Skeletal muscle tissue (tissue), 4 donors: ENCODE results near the gene CYP1A1. TPM values are rescaled to one million over a fixed set of nuclear protein-coding genes. Genes with fewer than 3 reads are reported as not detected.

Source experiments
- H3K27ac ChIP-seq: one replicate; pipeline ENCODE4 v1.7.0; 2013; ENCODE audit warnings: mild to moderate bottlenecking, low read depth, low read length, inconsistent platforms
- H3K27me3 ChIP-seq, 3 donors: one replicate each; pipeline ENCODE4 v1.7.0; 2013; ENCODE audit warnings: low read length in 3 of 3; ENCODE audit not compliant: control insufficient read depth in 3 of 3, insufficient read depth in 3 of 3
- H3K36me3 ChIP-seq, 3 donors: one replicate each; pipeline ENCODE4 v1.7.0; 2013; ENCODE audit warnings: low read length in 3 of 3; ENCODE audit not compliant: control insufficient read depth in 3 of 3, insufficient read depth in 3 of 3
- H3K4me1 ChIP-seq, 3 donors: one replicate each; pipeline ENCODE4 v1.7.0; 2013; ENCODE audit warnings: low read length in 3 of 3, mild to moderate bottlenecking in 3 of 3; ENCODE audit not compliant: control insufficient read depth in 3 of 3, insufficient read depth in 3 of 3
- H3K4me3 ChIP-seq, 3 donors: one replicate each; pipeline ENCODE4 v1.7.0; 2013; ENCODE audit warnings: low read length in 3 of 3
- H3K9ac ChIP-seq, 3 donors: one replicate each; pipeline ENCODE4 v1.7.0; 2013; ENCODE audit warnings: low read length in 3 of 3, mild to moderate bottlenecking in 3 of 3, moderate library complexity in 2 of 3, low read depth in 1 of 3
- H3K9me3 ChIP-seq, 3 donors: one replicate each; pipeline ENCODE4 v1.7.0; 2013; ENCODE audit warnings: low read length in 3 of 3; ENCODE audit not compliant: control insufficient read depth in 3 of 3
- total RNA-seq: library from RNA; depleted of rRNA; stranded (reverse); fragments of >200 nt; gene quantifications from one replicate; pipeline ENCODE4 v1.2.3, GENCODE V29; 2014
- donor health status: Osteomylitis.

Gene CYP1A1, protein sequence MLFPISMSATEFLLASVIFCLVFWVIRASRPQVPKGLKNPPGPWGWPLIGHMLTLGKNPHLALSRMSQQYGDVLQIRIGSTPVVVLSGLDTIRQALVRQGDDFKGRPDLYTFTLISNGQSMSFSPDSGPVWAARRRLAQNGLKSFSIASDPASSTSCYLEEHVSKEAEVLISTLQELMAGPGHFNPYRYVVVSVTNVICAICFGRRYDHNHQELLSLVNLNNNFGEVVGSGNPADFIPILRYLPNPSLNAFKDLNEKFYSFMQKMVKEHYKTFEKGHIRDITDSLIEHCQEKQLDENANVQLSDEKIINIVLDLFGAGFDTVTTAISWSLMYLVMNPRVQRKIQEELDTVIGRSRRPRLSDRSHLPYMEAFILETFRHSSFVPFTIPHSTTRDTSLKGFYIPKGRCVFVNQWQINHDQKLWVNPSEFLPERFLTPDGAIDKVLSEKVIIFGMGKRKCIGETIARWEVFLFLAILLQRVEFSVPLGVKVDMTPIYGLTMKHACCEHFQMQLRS
- not detected for total RNA-seq

DNA sequence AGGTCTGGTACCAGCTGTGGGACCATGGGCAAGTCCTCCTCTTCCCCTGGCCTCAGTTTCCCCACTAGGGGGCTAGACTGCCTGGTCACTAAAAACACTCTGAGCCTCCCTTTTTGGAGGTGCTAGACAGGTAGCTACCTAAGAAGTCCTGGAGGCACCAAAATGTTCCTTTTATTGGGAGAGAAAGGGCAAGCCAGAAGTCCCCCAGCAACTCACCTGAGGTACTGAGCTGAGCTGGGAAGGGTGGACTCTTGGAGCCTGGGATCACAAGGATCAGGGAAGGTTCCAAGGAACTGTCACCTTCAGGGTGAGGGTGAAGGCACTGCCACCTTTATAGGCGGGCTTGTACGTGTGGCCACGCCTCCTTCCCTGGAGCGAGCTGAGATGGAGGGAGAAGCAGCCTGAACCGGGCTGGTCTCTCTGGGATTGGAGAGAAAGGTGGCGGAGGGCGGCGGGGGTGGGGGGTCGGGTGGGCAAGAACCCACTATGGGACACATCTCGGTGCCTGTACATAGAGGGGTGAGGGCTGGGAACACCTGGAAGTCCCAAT is at the start of gene CYP1A1:
Gene CYP1A1 (minus strand): TSS at position 304 of the 550 bp plus-strand sequence. CDS start 2,431 bp downstream, outside the sequence.
- peak within 1 kb of the TSS; percentile 38 to 79 (median 43) for H3K9ac ChIP-seq
- no peak within 1 kb of the TSS for H3K27ac ChIP-seq
- no peaks in the 10 kb centered on the region for H3K9me3 ChIP-seq
- peaks cover 18 to 20% (median 18%) of the 10 kb centered on the region in 3 donors for H3K4me1 ChIP-seq
- peaks cover 3 to 18% (median 9%) of the 10 kb centered on the region in 3 donors for H3K27me3 ChIP-seq
- H3K4me3 ChIP-seq, result peak within 1 kb of the TSS; percentile 67 to 75 (median 72)
- H3K36me3 ChIP-seq, result no peaks in the 10 kb centered on the region

DNA sequence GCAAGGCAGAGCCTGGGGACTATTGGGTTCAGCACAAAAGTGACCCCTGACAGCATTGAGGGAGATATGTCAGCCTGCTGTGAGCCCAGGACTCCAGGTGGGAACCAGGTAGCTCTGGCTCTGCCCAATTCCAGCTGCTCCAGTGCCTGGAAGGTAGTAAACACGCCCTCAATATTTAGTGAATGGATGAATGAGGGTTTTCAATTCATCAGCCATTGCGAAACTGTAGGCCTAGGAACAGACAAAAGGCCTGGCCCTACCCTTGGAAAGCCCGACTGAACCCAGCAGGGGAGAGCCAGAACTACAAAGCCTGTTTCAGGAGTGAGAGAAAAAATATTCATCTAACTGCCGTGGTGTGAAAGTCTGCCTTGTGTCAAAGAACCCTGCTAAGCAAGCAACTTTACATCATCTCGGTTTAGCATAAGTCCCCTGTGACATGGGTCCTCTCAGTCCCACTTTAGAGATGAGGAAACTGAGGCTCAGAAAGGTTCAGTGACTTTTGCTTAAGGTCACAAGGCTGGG is 48.5 kb upstream of the CYP1A1 start:
- no peak overlapping the region for H3K27ac ChIP-seq
- no peak overlapping the region for H3K4me3 ChIP-seq
- H3K27me3 ChIP-seq, result no peaks in the 10 kb centered on the region
- H3K4me1 ChIP-seq, result peaks cover 10 to 35% (median 24%) of the 10 kb centered on the region in 3 donors
- no peaks in the 10 kb centered on the region for H3K9me3 ChIP-seq
- no peaks in the 10 kb centered on the region for H3K36me3 ChIP-seq
- no peak overlapping the region for H3K9ac ChIP-seq

GRCh38 chr15:74773329-74773728 is 48.0 kb upstream of the CYP1A1 start:
- Histone ChIP-seq H3K27me3 (no peaks in the 10 kb centered on the region), H3K36me3 (no peaks in the 10 kb centered on the region), H3K4me1 (peaks cover 10 to 35% (median 26%) of the 10 kb centered on the region in 3 donors)

GRCh38 chr15:74770211-74770903 is 45.0 kb upstream of the CYP1A1 start:
- Histone ChIP-seq H3K27ac (no peak overlapping the region), H3K9me3 (no peaks in the 10 kb centered on the region), H3K27me3 (peaks cover 0 to 11% (median 5%) of the 10 kb centered on the region in 3 donors), H3K36me3 (no peaks in the 10 kb centered on the region), H3K4me1 (peaks cover 0 to 14% (median 13%) of the 10 kb centered on the region in 3 donors), H3K9ac (no peak overlapping the region), H3K4me3 (no peak overlapping the region)

More at GRCh38 chr15:74773329-74773728, 48.0 kb upstream of the CYP1A1 start:
- Histone ChIP-seq H3K9me3 (no peaks in the 10 kb centered on the region), H3K9ac (no peak overlapping the region), H3K4me3 (no peak overlapping the region), H3K27ac (no peak overlapping the region)

- H3K9me3 ChIP-seq, result no peaks in the 10 kb centered on the region
- no peaks in the 10 kb centered on the region for H3K36me3 ChIP-seq
- H3K4me3 ChIP-seq, result no peak overlapping the region
- peaks cover 0 to 14% (median 13%) of the 10 kb centered on the region in 3 donors for H3K4me1 ChIP-seq
- peak overlapping the region in 1 of 3 donors; percentile 45 for H3K9ac ChIP-seq
- no peak overlapping the region for H3K27ac ChIP-seq
- H3K27me3 ChIP-seq, result peaks cover 0 to 11% (median 5%) of the 10 kb centered on the region in 3 donors
Measured at GRCh38 chr15:74769463-74770025, 44.2 kb upstream of the CYP1A1 start.

GRCh38 chr15:74768771-74769342 is 43.5 kb upstream of the CYP1A1 start:
- Histone ChIP-seq H3K27me3 (peaks cover 0 to 11% (median 5%) of the 10 kb centered on the region in 3 donors), H3K9ac (peak overlapping the region in 2 of 3 donors; percentile 14 to 45), H3K4me1 (peaks cover 0 to 14% (median 13%) of the 10 kb centered on the region in 3 donors), H3K9me3 (no peaks in the 10 kb centered on the region), H3K4me3 (no peak overlapping the region), H3K36me3 (no peaks in the 10 kb centered on the region), H3K27ac (no peak overlapping the region)

GRCh38 chr15:74768099-74768770 is 42.9 kb upstream of the CYP1A1 start:
- peak overlapping the region in 1 of 3 donors; percentile 16 for H3K9ac ChIP-seq
- no peaks in the 10 kb centered on the region for H3K9me3 ChIP-seq
- H3K27ac ChIP-seq, result no peak overlapping the region
- peaks cover 5 to 15% (median 6%) of the 10 kb centered on the region in 3 donors for H3K27me3 ChIP-seq
- H3K36me3 ChIP-seq, result no peaks in the 10 kb centered on the region
- H3K4me1 ChIP-seq, result peaks cover 0 to 18% (median 14%) of the 10 kb centered on the region in 3 donors
- H3K4me3 ChIP-seq, result no peak overlapping the region

GRCh38 chr15:74767167-74768098 is 42.1 kb upstream of the CYP1A1 start:
- no peak overlapping the region for H3K4me3 ChIP-seq
- no peak overlapping the region for H3K27ac ChIP-seq
- peaks cover 5 to 16% (median 6%) of the 10 kb centered on the region in 3 donors for H3K27me3 ChIP-seq
- no peaks in the 10 kb centered on the region for H3K36me3 ChIP-seq
- H3K9me3 ChIP-seq, result no peaks in the 10 kb centered on the region
- H3K9ac ChIP-seq, result no peak overlapping the region
- peaks cover 0 to 21% (median 14%) of the 10 kb centered on the region in 3 donors for H3K4me1 ChIP-seq
